ENCODE measurements around the gene XPR1.

- TF ChIP-seq CTCF (IDR thresholded peaks at IDR 0.05): no peak
- no peak for TF ChIP-seq POLR2A (IDR thresholded peaks at IDR 0.05)
Observed at GRCh38 chr1:180734366-180734765, 102.5 kb downstream of the XPR1 start.
